SK-N-SH (cell line): ENCODE measurements around the gene FAM149B1. TPM values are rescaled to one million over a fixed set of nuclear protein-coding genes. Genes with fewer than 3 reads are reported as not detected.

Source experiments
- CTCF ChIA-PET: fragments of 300-600, 350-600 bp; formaldehyde crosslinking; extraction: SDS; loops from one replicate; lab custom pipeline; 2021; lab: Yijun Ruan, JAX
- POLR2A ChIA-PET: fragments of 350-600 bp; sonication (Branson Sonifier 250); formaldehyde crosslinking; extraction: SDS; loops from one replicate; lab custom pipeline; 2020; ENCODE audit warnings: antibody characterized with exemption, inconsistent platforms; lab: Yijun Ruan, JAX
- DNase-seq: peaks from one replicate; pipeline ENCODE4 v3.0.0; 2012
- H2AFZ ChIP-seq: fragments of 200-600 bp; sonication (generic); 2 replicates; pipeline ENCODE4 v1.8.1; 2016; ENCODE audit warnings: antibody characterized with exemption, mild to moderate bottlenecking, low read depth
- H3F3A ChIP-seq: fragments of 200-600 bp; sonication (generic); replicated peaks from 2 replicates; pipeline ENCODE3; 2016; ENCODE audit warnings: antibody characterized with exemption, mild to moderate bottlenecking; ENCODE audit not compliant: insufficient read depth
- H3K27ac ChIP-seq, 2 experiments: fragments of 200-500 bp in 1 of 2; fragments of 200-600 bp in 1 of 2; sonication (Bioruptor generic) in 1 of 2; sonication (generic), shearing (Covaris generic) in 1 of 2; 2 replicates each; pipeline versions ENCODE4 v1.5.1 to v1.6.1; 2014 to 2016; ENCODE audit warnings: low read depth in 2 of 2, inconsistent platforms in 1 of 2, low read length in 1 of 2, mild to moderate bottlenecking in 1 of 2, mixed read lengths in 1 of 2
- H3K27me3 ChIP-seq: fragments of 200-600 bp; sonication (generic), shearing (Covaris generic); 2 replicates; pipeline ENCODE4 v1.6.1; 2016; ENCODE audit warnings: mixed run types; ENCODE audit not compliant: insufficient read depth
- H3K36me3 ChIP-seq, 2 experiments: fragments of 200-500 bp in 1 of 2; fragments of 200-600 bp in 1 of 2; sonication (Bioruptor generic) in 1 of 2; sonication (generic) in 1 of 2; replicated peaks in 1 of 2; 2 replicates each; pipeline versions ENCODE3 to v1.5.1; 2014 to 2016; ENCODE audit warnings: low read length in 1 of 2, mild to moderate bottlenecking in 1 of 2; ENCODE audit not compliant: insufficient read depth in 2 of 2, control insufficient read depth in 1 of 2
- H3K4me1 ChIP-seq, 2 experiments: fragments of 200-500 bp in 1 of 2; fragments of 200-600 bp in 1 of 2; sonication (Bioruptor generic) in 1 of 2; sonication (generic), shearing (Covaris generic) in 1 of 2; 2 replicates each; pipeline versions ENCODE4 v1.5.1 to v1.6.1; 2014 to 2016; ENCODE audit warnings: low read depth in 1 of 2, low read length in 1 of 2, mixed run types in 1 of 2; ENCODE audit not compliant: insufficient read depth in 2 of 2, control insufficient read depth in 1 of 2
- H3K4me2 ChIP-seq: fragments of 200-600 bp; sonication (generic), shearing (Covaris generic); 2 replicates; pipeline ENCODE4 v1.6.1; 2017; ENCODE audit warnings: mixed run types
- H3K4me3 ChIP-seq, 2 experiments: fragments of 200-500 bp in 1 of 2; fragments of 200-600 bp in 1 of 2; sonication (Bioruptor generic) in 1 of 2; sonication (generic), shearing (Covaris generic) in 1 of 2; 2 replicates each; pipeline versions ENCODE4 v1.5.1 to v1.8.1; 2014 to 2016; ENCODE audit warnings: low read depth in 2 of 2, inconsistent platforms in 1 of 2, low read length in 1 of 2, mild to moderate bottlenecking in 1 of 2, mixed read lengths in 1 of 2, moderate library complexity in 1 of 2
- H3K79me2 ChIP-seq: fragments of 200-600 bp; sonication (generic); 2 replicates; pipeline ENCODE4 v1.8.1; 2017; ENCODE audit warnings: mild to moderate bottlenecking; ENCODE audit not compliant: insufficient read depth
- H3K9ac ChIP-seq: fragments of 200-600 bp; sonication (generic); 2 replicates; pipeline ENCODE4 v1.6.1; 2017; ENCODE audit warnings: mixed run types
- H3K9me2 ChIP-seq: fragments of 200-600 bp; sonication (generic); 2 replicates; pipeline ENCODE4 v1.6.1; 2017; ENCODE audit warnings: mixed run types
- H3K9me3 ChIP-seq: fragments of 200-600 bp; sonication (generic); 2 replicates; pipeline ENCODE4 v1.6.1; 2017; ENCODE audit warnings: mixed run types, mild to moderate bottlenecking, moderate library complexity
- H4K20me1 ChIP-seq: fragments of 200-600 bp; sonication (generic); 2 replicates; pipeline ENCODE4 v1.6.1; 2017; ENCODE audit warnings: mild to moderate bottlenecking, mixed run types; ENCODE audit not compliant: insufficient read depth
- CHD2 ChIP-seq: fragments of 150-350 bp; IDR thresholded peaks from 2 replicates; pipeline ENCODE4 v1.6.1; 2018; ENCODE audit warnings: low read length; ENCODE audit not compliant: partially characterized antibody
- EP300 ChIP-seq, 2 experiments: IDR thresholded peaks; 2 replicates each; pipeline versions ENCODE4 v1.4.0 to v1.6.1; 2012; ENCODE audit warnings: borderline replicate concordance in 1 of 2, low read depth in 1 of 2, low read length in 1 of 2
- JUND ChIP-seq: IDR thresholded peaks from 2 replicates; pipeline ENCODE4 v1.4.0; 2012
- MEF2A ChIP-seq: IDR thresholded peaks from 2 replicates; pipeline ENCODE4 v1.4.0; 2012; ENCODE audit warnings: low read depth, borderline replicate concordance
- MXI1 ChIP-seq: IDR thresholded peaks from 2 replicates; pipeline ENCODE4 v1.6.1; 2012; ENCODE audit warnings: mild to moderate bottlenecking, low read depth, low read length, improper control_type of control experiment
- NFIC ChIP-seq: IDR thresholded peaks from 2 replicates; pipeline ENCODE4 v1.4.0; 2012; ENCODE audit warnings: borderline replicate concordance
- NRF1 ChIP-seq: IDR thresholded peaks from 2 replicates; pipeline ENCODE4 v1.6.1; 2012; ENCODE audit warnings: low read depth, mild to moderate bottlenecking, low read length
- RFX5 ChIP-seq: IDR thresholded peaks from 2 replicates; pipeline ENCODE4 v1.6.1; 2012; ENCODE audit warnings: mild to moderate bottlenecking, improper control_type of control experiment, low read length
- YY1 ChIP-seq: IDR thresholded peaks from 2 replicates; pipeline ENCODE4 v1.4.0; 2012; ENCODE audit warnings: low read depth, mild to moderate bottlenecking
- WGBS: methylation state at CpG from one replicate; pipeline ENCODE4 v1.1.6; 2017; ENCODE audit warnings: low lambda C conversion rate; 5-methylcytosine and 5-hydroxymethylcytosine counted together
- polyA plus RNA-seq, 3 experiments: library from polyadenylated mRNA; depleted of rRNA; stranded (reverse); fragments of >200 nt; gene quantifications; 2 replicates each; pipeline ENCODE4 v1.2.3, GENCODE V29; 2012
- TF ChIP-seq, protein P1 (sequence below): fragments of 200-600 bp; sonication (generic); IDR thresholded peaks from 2 replicates; pipeline ENCODE4 v1.6.1; 2017; ENCODE audit warnings: antibody characterized with exemption, mild to moderate bottlenecking, moderate library complexity
- TF ChIP-seq, protein P2 (sequence below): IDR thresholded peaks from 2 replicates; pipeline ENCODE4 v1.6.1; 2012; ENCODE audit warnings: mild to moderate bottlenecking, low read depth, low read length, moderate library complexity
- TF ChIP-seq, protein P3 (sequence below): fragments of 150-350 bp; IDR thresholded peaks from 2 replicates; pipeline ENCODE4 v1.6.1; 2017; ENCODE audit warnings: antibody characterized with exemption, low read length, low read depth, borderline replicate concordance
- TF ChIP-seq, protein P4 (sequence below): fragments of 150-350 bp; IDR thresholded peaks from 2 replicates; pipeline ENCODE4 v1.6.1; 2016; ENCODE audit warnings: mild to moderate bottlenecking, low read depth, low read length
- TF ChIP-seq, protein P5 (sequence below): IDR thresholded peaks from 2 replicates; pipeline ENCODE4 v1.4.0; 2012; ENCODE audit warnings: low read depth, borderline replicate concordance

FAM149B1 gene
- polyA plus RNA-seq, 1 of the 3 experiments (the other 2 are of a cell fraction): 28.2 TPM

DNA sequence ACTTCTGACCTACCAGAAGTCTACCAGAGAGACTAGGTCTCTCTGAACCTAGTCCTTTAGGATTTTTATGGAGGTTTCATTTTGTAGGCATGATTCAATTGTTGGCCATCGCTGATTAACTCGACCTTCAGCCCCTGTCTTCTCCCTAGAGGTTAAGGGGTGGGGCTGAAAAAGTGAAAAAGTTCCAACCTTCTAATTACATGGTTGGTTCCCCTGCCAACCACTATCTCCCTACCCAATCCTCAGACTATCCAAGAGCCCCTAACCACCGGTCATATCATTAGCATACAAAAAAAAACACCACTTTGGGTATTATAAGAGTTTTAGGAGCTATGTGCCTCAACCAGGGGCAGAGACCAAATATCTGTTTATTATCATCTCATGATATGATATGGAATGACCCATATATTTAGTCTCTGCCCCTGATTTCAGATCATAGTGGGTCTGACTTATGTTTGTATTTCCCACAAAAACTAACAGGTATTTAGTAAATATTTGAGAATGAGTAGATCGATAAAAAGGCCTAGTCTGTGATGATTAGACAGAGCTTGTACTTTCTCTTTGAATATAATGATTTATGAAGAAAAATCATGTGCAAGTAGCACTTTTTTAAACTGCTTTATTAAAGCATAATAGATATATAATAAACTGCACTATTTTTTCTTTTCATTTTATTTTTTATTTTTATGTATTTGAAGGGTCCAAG, 43.3 kb downstream of the FAM149B1 start (continued):
- TF ChIP-seq, protein P1, sequence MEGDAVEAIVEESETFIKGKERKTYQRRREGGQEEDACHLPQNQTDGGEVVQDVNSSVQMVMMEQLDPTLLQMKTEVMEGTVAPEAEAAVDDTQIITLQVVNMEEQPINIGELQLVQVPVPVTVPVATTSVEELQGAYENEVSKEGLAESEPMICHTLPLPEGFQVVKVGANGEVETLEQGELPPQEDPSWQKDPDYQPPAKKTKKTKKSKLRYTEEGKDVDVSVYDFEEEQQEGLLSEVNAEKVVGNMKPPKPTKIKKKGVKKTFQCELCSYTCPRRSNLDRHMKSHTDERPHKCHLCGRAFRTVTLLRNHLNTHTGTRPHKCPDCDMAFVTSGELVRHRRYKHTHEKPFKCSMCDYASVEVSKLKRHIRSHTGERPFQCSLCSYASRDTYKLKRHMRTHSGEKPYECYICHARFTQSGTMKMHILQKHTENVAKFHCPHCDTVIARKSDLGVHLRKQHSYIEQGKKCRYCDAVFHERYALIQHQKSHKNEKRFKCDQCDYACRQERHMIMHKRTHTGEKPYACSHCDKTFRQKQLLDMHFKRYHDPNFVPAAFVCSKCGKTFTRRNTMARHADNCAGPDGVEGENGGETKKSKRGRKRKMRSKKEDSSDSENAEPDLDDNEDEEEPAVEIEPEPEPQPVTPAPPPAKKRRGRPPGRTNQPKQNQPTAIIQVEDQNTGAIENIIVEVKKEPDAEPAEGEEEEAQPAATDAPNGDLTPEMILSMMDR: no peak
- TF ChIP-seq NFIC (no peak), CHD2 (no peak)
- TF ChIP-seq, protein P2, sequence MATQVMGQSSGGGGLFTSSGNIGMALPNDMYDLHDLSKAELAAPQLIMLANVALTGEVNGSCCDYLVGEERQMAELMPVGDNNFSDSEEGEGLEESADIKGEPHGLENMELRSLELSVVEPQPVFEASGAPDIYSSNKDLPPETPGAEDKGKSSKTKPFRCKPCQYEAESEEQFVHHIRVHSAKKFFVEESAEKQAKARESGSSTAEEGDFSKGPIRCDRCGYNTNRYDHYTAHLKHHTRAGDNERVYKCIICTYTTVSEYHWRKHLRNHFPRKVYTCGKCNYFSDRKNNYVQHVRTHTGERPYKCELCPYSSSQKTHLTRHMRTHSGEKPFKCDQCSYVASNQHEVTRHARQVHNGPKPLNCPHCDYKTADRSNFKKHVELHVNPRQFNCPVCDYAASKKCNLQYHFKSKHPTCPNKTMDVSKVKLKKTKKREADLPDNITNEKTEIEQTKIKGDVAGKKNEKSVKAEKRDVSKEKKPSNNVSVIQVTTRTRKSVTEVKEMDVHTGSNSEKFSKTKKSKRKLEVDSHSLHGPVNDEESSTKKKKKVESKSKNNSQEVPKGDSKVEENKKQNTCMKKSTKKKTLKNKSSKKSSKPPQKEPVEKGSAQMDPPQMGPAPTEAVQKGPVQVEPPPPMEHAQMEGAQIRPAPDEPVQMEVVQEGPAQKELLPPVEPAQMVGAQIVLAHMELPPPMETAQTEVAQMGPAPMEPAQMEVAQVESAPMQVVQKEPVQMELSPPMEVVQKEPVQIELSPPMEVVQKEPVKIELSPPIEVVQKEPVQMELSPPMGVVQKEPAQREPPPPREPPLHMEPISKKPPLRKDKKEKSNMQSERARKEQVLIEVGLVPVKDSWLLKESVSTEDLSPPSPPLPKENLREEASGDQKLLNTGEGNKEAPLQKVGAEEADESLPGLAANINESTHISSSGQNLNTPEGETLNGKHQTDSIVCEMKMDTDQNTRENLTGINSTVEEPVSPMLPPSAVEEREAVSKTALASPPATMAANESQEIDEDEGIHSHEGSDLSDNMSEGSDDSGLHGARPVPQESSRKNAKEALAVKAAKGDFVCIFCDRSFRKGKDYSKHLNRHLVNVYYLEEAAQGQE: no peak
- TF ChIP-seq, protein P3, sequence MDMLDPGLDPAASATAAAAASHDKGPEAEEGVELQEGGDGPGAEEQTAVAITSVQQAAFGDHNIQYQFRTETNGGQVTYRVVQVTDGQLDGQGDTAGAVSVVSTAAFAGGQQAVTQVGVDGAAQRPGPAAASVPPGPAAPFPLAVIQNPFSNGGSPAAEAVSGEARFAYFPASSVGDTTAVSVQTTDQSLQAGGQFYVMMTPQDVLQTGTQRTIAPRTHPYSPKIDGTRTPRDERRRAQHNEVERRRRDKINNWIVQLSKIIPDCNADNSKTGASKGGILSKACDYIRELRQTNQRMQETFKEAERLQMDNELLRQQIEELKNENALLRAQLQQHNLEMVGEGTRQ: no peak
- TF ChIP-seq, protein P4, sequence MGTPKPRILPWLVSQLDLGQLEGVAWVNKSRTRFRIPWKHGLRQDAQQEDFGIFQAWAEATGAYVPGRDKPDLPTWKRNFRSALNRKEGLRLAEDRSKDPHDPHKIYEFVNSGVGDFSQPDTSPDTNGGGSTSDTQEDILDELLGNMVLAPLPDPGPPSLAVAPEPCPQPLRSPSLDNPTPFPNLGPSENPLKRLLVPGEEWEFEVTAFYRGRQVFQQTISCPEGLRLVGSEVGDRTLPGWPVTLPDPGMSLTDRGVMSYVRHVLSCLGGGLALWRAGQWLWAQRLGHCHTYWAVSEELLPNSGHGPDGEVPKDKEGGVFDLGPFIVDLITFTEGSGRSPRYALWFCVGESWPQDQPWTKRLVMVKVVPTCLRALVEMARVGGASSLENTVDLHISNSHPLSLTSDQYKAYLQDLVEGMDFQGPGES: no peak
- TF ChIP-seq, all 33 proteins: peak for 0

DNA sequence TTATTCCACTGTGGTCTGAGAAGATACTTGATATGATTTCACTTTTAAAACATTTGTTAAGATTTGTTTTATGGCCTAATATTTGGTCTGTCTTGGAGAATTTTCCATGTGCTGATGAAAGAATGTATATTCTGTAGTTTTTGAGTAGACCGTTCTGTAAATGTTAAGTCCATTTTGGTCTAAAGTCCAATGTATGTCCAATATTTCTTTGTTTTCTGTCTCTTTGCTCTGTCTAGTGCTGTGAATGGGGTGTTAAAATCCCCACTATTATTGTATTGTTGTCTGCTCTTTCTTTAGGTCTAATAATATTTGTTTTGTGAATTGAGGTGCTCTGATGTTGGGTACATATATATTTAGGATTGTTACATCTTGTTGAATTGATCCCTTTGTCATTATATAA, 47.8 kb downstream of the FAM149B1 start:
- POLR2A ChIA-PET: no interaction called here
- Histone ChIP-seq H3K9me3 (no peaks in the 10 kb centered on the region), H2AFZ (no peak overlapping the region), H3K79me2 (no peaks in the 10 kb centered on the region), H3F3A (no peaks in the 10 kb centered on the region), H3K4me2 (no peak overlapping the region), H3K27ac (no peak overlapping the region), H3K9ac (no peak overlapping the region), H3K4me3 (no peak overlapping the region), H3K9me2 (no peaks in the 10 kb centered on the region), H3K36me3 (peaks cover 43 to 44% of the 10 kb centered on the region in 2 experiments), H4K20me1 (no peaks in the 10 kb centered on the region), H3K27me3 (no peaks in the 10 kb centered on the region), H3K4me1 (no peaks in the 10 kb centered on the region)
- WGBS: 100% methylated on average over 1 of the region's 1 CpG
- no peak for DNase-seq
- CTCF ChIA-PET: no interaction called here
- no peak for TF ChIP-seq MEF2A
- TF ChIP-seq, protein P5, sequence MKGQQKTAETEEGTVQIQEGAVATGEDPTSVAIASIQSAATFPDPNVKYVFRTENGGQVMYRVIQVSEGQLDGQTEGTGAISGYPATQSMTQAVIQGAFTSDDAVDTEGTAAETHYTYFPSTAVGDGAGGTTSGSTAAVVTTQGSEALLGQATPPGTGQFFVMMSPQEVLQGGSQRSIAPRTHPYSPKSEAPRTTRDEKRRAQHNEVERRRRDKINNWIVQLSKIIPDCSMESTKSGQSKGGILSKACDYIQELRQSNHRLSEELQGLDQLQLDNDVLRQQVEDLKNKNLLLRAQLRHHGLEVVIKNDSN: no peak
- no peak for TF ChIP-seq RFX5
- TF ChIP-seq, protein P2: no peak
- no peak for TF ChIP-seq MXI1
- TF ChIP-seq, protein P1: no peak
- TF ChIP-seq NRF1: no peak
- TF ChIP-seq JUND: no peak
- TF ChIP-seq EP300 (IDR thresholded peaks at IDR 0.05; ENCODE audit: borderline replicate concordance in 1 of 2, low read depth in 1 of 2, low read length in 1 of 2): no peak
- no peak for TF ChIP-seq YY1
